HUES64 (cell line): ENCODE data around the gene TRAPPC2.

Experiments
- H3K27ac ChIP-seq: 2 replicates; pipeline ENCODE4 v1.7.0; 2013; ENCODE audit warnings: low read depth, low read length, inconsistent platforms
- H3K27me3 ChIP-seq: 2 replicates; pipeline ENCODE4 v1.6.1; 2013; ENCODE audit warnings: mild to moderate bottlenecking, low read length; ENCODE audit not compliant: insufficient read depth
- H3K36me3 ChIP-seq: 2 replicates; pipeline ENCODE4 v1.6.1; 2013; ENCODE audit warnings: mild to moderate bottlenecking, low read length; ENCODE audit not compliant: insufficient read depth
- H3K4me1 ChIP-seq: 2 replicates; pipeline ENCODE4 v1.6.1; 2013; ENCODE audit warnings: mild to moderate bottlenecking, low read length, moderate library complexity; ENCODE audit not compliant: insufficient read depth
- H3K4me3 ChIP-seq: 2 replicates; pipeline ENCODE4 v1.5.1; 2013; ENCODE audit warnings: mild to moderate bottlenecking, low read length, moderate library complexity
- H3K9ac ChIP-seq: 2 replicates; pipeline ENCODE4 v1.6.1; 2013; ENCODE audit warnings: mild to moderate bottlenecking, low read depth, low read length
- H3K9me3 ChIP-seq: 2 replicates; pipeline ENCODE4 v1.6.1; 2013; ENCODE audit warnings: low read depth, low read length; ENCODE audit not compliant: insufficient read depth
- WGBS: fragments of 150-250, 120-280 bp; methylation state at CpG from one replicate; pipeline ENCODE4 v1.1.7; 2013; ENCODE audit warnings: missing lambda C conversion rate; 5-methylcytosine and 5-hydroxymethylcytosine counted together

The TRAPPC2 gene

GRCh38 chrX:13669246-13669737, 65.1 kb downstream of the TRAPPC2 start:
- no peak overlapping the region for H3K9ac ChIP-seq
- no peak overlapping the region for H3K27ac ChIP-seq

GRCh38 chrX:13667919-13668318, 66.5 kb downstream of the TRAPPC2 start:
- H3K36me3 ChIP-seq: peaks cover under 1% of the 10 kb centered on the region; the same call in 1 of the 2 replicates
- H3K27me3 ChIP-seq: no peaks in the 10 kb centered on the region
- H3K9ac ChIP-seq: no peak overlapping the region
- H3K4me3 ChIP-seq: no peak overlapping the region
- H3K9me3 ChIP-seq: no peaks in the 10 kb centered on the region
- no peaks in the 10 kb centered on the region for H3K4me1 ChIP-seq
- H3K27ac ChIP-seq: no peak overlapping the region

More at GRCh38 chrX:13669246-13669737, 65.1 kb downstream of the TRAPPC2 start:
- H3K36me3 ChIP-seq: no peaks in the 10 kb centered on the region
- no peak overlapping the region for H3K4me3 ChIP-seq
- H3K4me1 ChIP-seq: no peaks in the 10 kb centered on the region
- H3K27me3 ChIP-seq: no peaks in the 10 kb centered on the region
- WGBS: 93% methylated on average over 9 of the region's 9 CpGs
- no peaks in the 10 kb centered on the region for H3K9me3 ChIP-seq

GRCh38 chrX:13666836-13667235, 67.6 kb downstream of the TRAPPC2 start:
- Histone ChIP-seq H3K9ac (no peak overlapping the region), H3K4me1 (no peaks in the 10 kb centered on the region), H3K27me3 (no peaks in the 10 kb centered on the region), H3K4me3 (no peak overlapping the region), H3K9me3 (no peaks in the 10 kb centered on the region), H3K36me3 (peaks cover 6% of the 10 kb centered on the region), H3K27ac (no peak overlapping the region)
- WGBS: 94% methylated on average over 3 of the region's 3 CpGs

GRCh38 chrX:13664020-13664419, 70.4 kb downstream of the TRAPPC2 start:
- no peak overlapping the region for H3K9ac ChIP-seq
- no peaks in the 10 kb centered on the region for H3K27me3 ChIP-seq
- peaks cover under 1% of the 10 kb centered on the region; the same call in 1 of the 2 replicates for H3K4me1 ChIP-seq
- H3K27ac ChIP-seq: no peak overlapping the region
- H3K36me3 ChIP-seq: peaks cover 6% of the 10 kb centered on the region
- no peak overlapping the region for H3K4me3 ChIP-seq
- no peaks in the 10 kb centered on the region for H3K9me3 ChIP-seq
- WGBS: 99% methylated on average over 3 of the region's 3 CpGs

GRCh38 chrX:13662355-13662791, 72.0 kb downstream of the TRAPPC2 start:
- no peak overlapping the region for H3K27ac ChIP-seq
- H3K36me3 ChIP-seq: peaks cover 6% of the 10 kb centered on the region
- H3K4me1 ChIP-seq: peaks cover 3% of the 10 kb centered on the region; the same call in 1 of the 2 replicates
- no peak overlapping the region for H3K9ac ChIP-seq
- H3K27me3 ChIP-seq: no peaks in the 10 kb centered on the region
- WGBS: 94% methylated on average over 6 of the region's 6 CpGs
- H3K9me3 ChIP-seq: no peaks in the 10 kb centered on the region
- H3K4me3 ChIP-seq: no peak overlapping the region
